KOPT-K1 (cell line): ENCODE data around the gene PDXDC1.
"Not testable (repeated sequence)": the region's sequence is repeated elsewhere in the genome, so short reads cannot be mapped to it uniquely, and the experiment has no call there.

ENCODE experiments used
- H3K27ac ChIP-seq: fragments of 200-600 bp; sonication (generic); 2 replicates; pipeline ENCODE4 v1.5.1; 2016; ENCODE audit warnings: antibody characterized with exemption, mild to moderate bottlenecking, low read depth, low read length; ENCODE audit not compliant: poor library complexity, severe bottlenecking
- H3K36me3 ChIP-seq: fragments of 200-600 bp; sonication (generic); 2 replicates; pipeline ENCODE4 v1.5.1; 2017; ENCODE audit warnings: antibody characterized with exemption, mild to moderate bottlenecking, low read length, moderate library complexity; ENCODE audit not compliant: insufficient read depth
- H3K9me3 ChIP-seq: fragments of 200-600 bp; sonication (generic); 2 replicates; pipeline ENCODE4 v1.5.1; 2017; ENCODE audit warnings: antibody characterized with exemption, low read length, mild to moderate bottlenecking; ENCODE audit not compliant: insufficient read depth, poor library complexity, severe bottlenecking

PDXDC1 gene

DNA sequence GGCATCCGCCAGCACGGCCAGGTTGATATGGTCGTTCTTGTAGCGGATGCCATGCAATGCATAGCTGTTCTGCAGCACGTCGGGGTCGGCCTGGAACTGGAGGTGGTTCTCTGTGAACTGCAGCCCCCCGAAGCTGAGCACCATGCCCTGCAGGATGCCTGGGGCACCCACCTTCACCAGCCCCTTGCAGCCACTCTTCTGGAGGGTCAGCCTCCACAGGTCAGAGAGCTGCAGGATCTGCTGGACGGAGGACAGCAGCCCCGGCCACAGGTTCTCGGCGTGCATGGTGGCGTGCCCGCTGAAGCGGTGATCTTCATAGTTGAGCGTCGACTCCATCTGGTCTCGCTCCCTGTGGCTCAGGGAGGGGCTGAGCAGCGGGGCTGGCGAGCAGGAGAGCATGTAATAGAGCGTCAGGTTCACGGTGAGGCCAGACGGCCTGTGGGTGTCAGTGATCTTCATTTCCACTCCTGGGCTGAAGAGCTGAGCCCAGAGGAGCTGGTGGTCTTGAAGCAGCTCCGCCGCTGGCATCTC, 13.9 kb downstream of the PDXDC1 start:
- H3K36me3 ChIP-seq, H3K27ac ChIP-seq: not testable (repeated sequence)
- H3K9me3 ChIP-seq: peaks cover 10% of the 10 kb centered on the region

DNA sequence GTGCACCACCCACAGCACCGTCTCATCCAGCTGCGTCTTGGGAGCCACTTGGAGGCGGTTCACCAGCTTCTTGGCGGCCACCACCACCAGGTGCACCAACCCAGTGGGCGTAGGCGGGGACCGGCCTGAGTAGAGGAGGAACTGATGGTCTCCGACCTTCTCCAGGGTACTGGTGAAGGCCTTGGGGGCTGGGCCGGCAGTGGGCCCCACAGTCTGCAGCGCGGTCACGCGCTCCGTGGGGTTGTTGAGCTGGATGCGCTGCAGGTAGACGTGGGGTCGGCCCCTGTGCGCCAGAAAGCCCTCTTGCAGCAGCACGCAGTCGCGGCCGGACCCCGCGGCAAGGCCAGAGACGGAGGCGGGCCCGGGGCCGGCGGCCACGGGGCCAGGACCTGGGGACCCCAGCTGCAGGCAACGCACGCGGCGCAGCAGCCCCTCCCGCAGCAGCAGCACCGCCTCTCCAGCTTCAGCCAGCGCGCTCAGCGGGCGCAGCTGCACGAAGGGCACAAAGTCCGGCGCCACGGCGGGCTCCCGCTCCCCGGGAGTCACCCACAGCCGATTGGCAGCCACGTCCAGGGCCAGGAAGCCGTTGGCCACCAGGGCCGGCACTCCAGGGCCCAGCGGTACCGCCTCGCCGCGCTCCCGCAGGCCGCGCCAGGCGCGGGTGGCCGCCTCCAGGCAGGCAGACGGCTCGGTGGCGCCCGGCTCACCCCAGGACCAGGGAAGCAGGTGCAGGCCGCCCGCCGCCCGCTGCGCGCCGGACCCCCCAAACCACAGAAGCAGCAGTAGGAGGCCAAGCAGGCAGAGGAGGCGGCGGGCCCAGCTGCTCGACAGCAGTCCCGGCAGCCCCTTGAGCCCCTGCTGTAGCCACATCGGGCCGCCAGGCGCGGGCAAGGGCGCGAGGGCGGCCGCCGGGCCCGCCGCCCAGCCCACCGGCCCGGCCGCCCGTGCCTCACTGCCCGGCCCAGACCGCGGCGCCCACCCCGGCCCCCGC, 14.8 kb downstream of the PDXDC1 start:
- not testable (repeated sequence) for H3K36me3 ChIP-seq, H3K27ac ChIP-seq
- peaks cover 10% of the 10 kb centered on the region for H3K9me3 ChIP-seq

DNA sequence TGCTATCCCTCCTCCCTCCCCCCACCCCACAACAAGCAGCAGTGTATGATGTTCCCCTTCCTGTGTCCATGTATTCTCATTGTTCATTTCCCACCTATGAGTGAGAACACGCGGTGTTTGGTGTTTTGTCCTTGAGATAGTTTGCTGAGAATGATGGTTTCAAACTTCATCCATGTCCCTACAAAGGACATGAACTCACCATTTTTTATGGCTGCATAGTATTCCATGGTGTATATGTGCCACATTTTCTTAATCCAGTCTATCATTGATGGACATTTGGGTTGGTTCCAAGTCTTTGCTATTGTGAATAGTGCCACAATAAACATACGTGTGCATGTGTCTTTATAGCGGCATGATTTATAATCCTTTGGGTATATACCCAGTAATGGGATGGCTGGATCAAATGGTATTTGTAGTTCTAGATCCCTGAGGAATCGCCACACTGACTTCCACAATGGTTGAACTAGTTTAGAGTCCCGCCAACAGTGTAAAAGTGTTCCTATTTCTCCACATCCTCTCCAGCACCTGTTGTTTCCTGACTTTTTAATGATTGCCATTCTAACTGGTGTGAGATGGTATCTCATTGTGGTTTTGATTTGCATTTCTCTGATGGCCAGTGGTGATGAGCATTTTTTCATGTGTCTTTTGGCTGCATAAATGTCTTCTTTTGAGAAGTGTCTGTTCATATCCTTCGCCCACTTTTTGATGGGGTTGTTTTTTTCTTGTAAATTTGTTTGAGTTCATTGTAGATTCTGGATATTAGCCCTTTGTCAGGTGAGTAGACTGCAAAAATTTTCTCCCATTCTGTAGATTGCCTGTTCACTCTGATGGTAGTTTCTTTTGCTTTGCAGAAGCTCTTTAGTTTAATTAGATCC, 18.7 kb downstream of the PDXDC1 start:
- H3K9me3 ChIP-seq: peaks cover 10% of the 10 kb centered on the region
- H3K36me3 ChIP-seq, H3K27ac ChIP-seq: not testable (repeated sequence)

DNA sequence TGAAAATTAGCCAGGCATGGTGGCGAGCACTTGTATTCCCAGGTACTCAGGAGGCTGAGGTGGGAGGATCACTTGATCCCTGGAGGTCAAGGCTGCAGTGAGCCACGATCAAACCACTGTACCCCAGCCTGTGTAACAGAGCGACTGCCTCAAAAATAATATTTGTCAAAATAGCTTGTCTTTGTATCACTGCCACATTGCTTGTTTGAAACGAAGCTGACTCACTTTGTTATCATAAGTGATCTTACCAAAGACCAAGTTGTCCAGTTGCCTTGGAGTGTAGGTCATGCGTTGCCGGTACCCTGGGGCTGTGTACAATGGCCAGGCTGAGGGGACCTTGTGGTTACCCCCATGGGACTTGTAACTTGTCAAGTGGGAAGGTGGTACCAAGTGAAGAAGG, 21.9 kb downstream of the PDXDC1 start:
- H3K36me3 ChIP-seq, H3K27ac ChIP-seq: not testable (repeated sequence)
- peaks cover 10% of the 10 kb centered on the region for H3K9me3 ChIP-seq

DNA sequence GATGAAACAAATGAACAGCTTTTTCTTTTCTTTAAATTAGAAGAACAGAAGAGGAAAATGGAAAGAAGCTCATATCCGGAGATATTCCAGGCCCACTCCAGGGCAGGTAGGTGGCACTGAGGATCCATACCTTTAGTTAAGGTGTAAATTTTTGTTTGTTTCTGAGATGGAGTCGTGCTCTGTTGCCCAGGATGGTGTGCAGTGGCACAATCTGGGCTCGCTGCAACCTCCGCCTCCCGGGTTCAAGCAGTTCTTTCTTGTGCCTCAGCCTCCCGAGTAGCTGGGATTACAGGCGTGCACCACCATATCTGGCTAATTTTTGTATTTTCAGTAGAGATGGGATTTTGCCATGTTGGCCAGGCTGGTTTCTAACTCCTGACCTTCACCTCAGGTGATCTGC, 23.5 kb downstream of the PDXDC1 start:
- not testable (repeated sequence) for H3K9me3 ChIP-seq, H3K36me3 ChIP-seq, H3K27ac ChIP-seq

DNA sequence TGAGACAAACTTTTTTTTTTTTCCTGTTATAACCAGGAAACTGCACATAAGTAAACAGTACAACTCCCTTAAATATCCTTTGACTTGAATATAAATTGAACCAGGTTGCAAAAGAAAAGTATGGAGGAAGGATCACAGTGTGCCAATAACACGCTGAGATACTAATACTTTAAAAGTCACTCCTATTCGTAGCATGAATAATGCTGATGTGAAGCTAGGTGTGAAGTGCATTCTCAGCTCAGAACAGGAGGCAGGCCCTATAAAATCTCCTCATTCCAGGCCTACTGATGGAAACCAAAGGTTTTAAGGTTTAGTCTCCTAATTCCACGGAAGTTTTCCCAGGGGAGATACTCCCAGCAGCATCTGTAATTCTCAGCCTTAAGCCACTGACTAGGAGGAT, 25.0 kb downstream of the PDXDC1 start:
- H3K27ac ChIP-seq, H3K36me3 ChIP-seq, H3K9me3 ChIP-seq: not testable (repeated sequence)

DNA sequence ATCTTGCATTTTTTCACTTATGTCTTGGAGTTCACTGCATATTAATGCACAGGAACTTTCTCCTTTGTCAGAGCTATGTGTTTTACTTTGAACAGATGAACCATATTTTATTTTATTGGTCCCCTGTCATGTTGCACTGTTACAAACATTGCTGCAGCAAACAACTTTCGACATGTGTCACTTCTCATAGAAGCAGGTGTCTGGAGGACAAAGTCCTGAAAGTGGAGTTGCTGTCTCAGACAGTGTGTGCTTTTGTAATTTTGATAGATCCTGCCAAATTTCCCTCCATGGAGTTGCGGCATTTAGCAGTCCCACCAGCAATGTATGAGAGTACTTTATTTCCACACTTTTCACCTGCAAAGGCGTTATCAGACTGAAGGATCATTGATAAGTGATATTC, 27.6 kb downstream of the PDXDC1 start:
- not testable (repeated sequence) for H3K27ac ChIP-seq, H3K9me3 ChIP-seq
- H3K36me3 ChIP-seq: peaks cover 12% of the 10 kb centered on the region; the same call in 1 of the 2 replicates

DNA sequence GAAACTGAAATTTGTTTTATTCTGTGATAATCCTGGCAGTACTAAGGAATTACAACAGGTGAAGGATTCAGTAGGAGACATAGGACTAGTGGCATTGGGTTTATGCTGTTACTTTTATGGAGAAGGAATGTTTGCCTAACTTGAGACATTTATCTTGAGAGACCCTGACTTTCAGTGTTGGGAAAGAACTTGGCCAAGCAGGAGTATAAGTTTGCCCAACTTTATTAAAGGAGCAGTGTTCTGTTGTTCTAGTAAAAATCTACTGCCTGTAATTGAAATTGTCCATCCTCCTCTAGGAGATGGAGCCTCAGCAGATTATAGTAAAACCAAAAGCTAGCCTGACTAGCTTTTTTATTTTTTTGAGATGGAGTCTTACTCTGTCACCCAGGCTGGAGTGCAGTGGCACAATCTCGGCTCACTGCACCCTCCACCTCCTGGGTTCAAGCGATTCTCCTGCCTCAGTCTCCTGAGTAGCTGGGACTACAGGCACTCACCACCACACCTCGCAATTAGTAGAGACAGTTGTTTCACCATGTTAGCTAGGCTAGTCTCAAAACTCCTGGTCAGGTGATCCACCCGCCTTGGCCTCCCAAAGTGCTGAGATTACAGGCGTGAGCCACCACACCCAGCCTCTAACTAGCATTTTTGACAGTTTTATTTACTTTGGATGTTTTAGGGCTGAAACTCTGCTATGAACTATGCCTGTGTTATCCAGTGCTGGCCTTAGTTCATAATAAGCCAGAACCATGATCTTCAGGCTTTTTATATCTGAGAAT, 30.7 kb downstream of the PDXDC1 start:
- not testable (repeated sequence) for H3K9me3 ChIP-seq, H3K27ac ChIP-seq
- peaks cover 17% of the 10 kb centered on the region for H3K36me3 ChIP-seq

DNA sequence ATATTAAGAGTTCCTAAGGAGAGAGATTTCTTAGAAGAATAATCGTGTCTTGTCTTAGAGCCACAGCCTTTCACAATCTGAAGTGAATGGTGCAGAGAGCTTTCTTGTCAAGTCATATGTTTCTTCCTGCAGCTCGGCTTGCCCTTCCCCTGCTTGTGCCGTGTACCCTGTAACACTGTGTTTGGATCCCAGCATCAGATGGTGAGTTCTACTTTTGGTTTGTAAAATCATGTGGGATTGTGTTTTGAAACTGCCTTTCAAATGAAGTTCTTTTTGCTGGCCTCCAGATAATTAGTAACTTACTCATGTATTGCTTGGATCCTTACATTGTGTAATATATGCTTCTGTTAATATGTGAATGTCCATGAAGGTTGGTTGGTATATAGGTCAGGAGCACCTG, 33.8 kb downstream of the PDXDC1 start:
- H3K36me3 ChIP-seq: peaks cover 18% of the 10 kb centered on the region
- not testable (repeated sequence) for H3K27ac ChIP-seq, H3K9me3 ChIP-seq

DNA sequence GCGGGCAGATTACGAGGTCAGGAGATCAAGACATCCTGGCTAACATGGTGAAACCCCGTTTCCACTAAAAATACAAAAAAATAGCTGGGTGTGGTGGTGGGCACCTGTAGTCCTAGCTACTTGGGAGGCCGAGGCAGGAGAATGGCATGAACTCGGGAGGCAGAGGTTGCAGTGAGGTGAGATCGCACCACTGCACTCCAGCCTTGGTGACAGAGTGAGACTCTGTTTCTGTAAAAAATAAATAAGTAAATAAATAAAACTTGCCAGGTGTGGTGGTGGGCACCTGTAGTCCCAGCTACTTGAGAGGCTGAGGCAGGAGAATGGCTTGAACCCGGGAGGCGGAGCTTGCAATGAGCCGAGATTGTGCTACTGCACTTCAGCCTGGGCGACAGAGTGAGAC, 38.1 kb downstream of the PDXDC1 start:
- not testable (repeated sequence) for H3K27ac ChIP-seq, H3K9me3 ChIP-seq
- H3K36me3 ChIP-seq: peaks cover 28% of the 10 kb centered on the region

DNA sequence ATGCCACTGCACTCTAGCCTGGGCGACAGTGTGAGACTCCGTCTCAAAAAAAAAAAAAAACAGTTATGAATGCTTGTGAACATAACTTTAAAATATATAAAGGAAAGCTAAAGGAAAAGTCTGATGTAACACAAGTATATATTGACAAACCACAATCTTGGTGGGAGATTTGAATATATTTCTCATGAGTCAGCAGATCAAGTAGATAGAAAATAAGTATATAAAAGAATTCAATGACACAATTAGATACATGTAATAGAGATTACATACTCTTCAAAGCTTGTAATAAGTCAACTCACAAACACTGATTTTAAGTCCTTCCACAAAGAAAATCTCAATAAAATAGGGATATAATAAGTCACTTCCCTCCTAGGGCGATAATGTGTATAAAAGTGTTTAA, 40.8 kb downstream of the PDXDC1 start:
- peaks cover 31% of the 10 kb centered on the region for H3K36me3 ChIP-seq
- H3K27ac ChIP-seq, H3K9me3 ChIP-seq: not testable (repeated sequence)

DNA sequence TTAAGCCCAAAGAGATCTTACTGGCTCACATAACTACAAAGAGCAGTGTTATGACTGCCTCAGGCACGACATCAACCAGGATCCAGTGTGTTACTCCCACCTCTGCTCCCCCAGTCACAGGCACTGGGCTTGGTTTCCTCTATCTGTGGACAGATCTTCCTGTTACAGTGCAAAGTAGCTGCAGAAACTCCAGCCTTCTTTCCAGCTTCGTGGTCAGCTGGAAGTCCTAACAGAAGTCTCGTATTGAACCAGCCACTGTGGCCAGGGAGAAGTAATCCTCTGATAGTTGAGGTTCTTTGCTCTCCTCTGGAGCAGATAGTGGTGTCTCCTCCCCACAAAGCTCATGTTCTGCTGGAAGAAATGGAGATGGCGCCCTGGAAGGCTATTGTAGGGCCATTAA, 41.5 kb downstream of the PDXDC1 start:
- not testable (repeated sequence) for H3K27ac ChIP-seq, H3K9me3 ChIP-seq
- H3K36me3 ChIP-seq: peaks cover 37% of the 10 kb centered on the region

DNA sequence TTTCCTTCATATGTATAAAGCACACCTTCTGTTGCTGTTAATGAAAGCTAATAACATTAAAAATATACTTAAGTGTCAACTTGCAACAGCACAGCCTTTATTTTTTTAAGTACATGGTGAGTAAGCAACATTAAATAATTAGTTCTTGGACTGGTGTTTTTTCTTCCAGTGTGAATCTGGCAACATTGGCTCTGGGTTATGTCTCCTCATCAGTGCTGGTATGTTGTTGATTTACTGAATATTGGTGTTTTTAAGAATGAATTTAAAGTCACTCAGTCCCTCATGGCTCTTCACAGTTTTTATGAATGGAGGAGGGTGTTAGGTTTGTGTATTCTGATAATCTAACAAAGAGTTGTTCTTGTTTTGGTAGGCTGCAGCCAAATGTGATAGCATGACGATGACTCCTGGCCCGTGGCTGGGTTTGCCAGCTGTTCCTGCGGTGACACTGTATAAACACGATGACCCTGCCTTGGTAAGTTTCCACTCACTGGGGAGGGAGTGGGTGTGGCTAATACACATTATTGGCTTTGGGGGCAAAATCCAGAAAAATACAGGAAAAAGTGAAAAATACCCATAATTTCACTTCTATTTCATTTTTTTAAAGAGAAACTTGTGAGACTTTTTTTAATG, 42.2 kb downstream of the PDXDC1 start:
- not testable (repeated sequence) for H3K9me3 ChIP-seq, H3K27ac ChIP-seq
- H3K36me3 ChIP-seq: peaks cover 41% of the 10 kb centered on the region

DNA sequence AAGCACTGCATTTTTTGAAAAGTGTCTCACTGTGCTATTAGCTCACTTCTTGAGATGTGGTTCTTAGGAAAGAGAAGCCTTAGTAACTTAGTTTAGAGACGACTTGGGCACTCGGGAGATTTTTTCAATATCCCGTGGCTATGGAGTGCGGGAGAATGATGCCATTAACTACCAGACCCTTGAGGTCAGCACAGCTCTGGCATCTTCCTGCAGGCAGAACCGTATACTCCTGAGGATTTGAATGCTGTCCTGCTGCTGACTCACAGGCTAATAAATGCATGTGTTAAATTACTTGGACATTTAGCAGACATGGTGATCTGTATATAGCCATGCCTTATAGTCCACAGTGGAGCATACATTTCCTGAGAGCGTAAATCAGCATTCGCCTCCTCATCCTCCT, 46.6 kb downstream of the PDXDC1 start:
- not testable (repeated sequence) for H3K27ac ChIP-seq, H3K9me3 ChIP-seq
- H3K36me3 ChIP-seq: peaks cover 67% of the 10 kb centered on the region
